ENCODE results near the gene GSTM4. TPM values are rescaled to one million over a fixed set of nuclear protein-coding genes. Genes with fewer than 3 reads are reported as not detected.
A peak's percentile ranks its signal among the peaks of the same experiment; 100 is the strongest.

GSTM4 gene
- total RNA-seq, 1 experiment from 2014 or later, result 5.8 TPM

DNA sequence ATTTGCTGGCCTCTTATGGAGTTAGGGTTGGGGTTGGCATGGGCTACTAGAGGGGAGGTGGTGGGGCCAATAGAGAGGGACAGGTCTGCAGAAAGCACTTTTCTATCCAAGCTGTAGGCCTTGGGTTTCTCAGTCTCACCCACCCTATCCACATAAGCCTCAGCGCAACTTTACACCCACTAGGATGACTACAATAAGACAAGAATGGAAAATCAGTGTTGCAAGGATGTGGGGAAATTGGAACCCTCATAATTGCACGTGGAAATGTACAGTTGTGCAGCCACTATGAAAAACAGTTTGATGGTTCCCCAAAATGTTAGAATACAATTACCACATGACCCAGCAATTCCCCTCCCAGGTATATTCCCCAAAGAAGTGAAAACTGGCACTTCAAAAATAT is 14.0 kb upstream of the GSTM4 start:
- DNase-seq (ENCODE audit: unreplicated experiment), result no peak
- peaks cover 4% of the 10 kb centered on the region for H3K36me3 Mint-ChIP-seq (ENCODE audit: insufficient read depth, unreplicated experiment)
- intact Hi-C loops (cut with micrococcal nuclease), result no loop called here
- H3K27me3 Mint-ChIP-seq (ENCODE audit: insufficient read depth, unreplicated experiment), result no peaks in the 10 kb centered on the region
- H3K9me3 Mint-ChIP-seq (ENCODE audit: unreplicated experiment), result no peaks in the 10 kb centered on the region
- POLR2A ChIA-PET, result interaction anchor here (1.3 to 4.2 kb wide), 3 partner anchors 93 to 132 kb away, joined by 3 to 31 read pairs (median 14); partner anchors contain the start of gene GNAI3
- H3K27ac Mint-ChIP-seq (ENCODE audit: low read depth, unreplicated experiment), result no peak overlapping the region
- no peak overlapping the region for H3K4me3 Mint-ChIP-seq (ENCODE audit: unreplicated experiment)
- TF ChIP-seq CTCF (IDR thresholded peaks at IDR 0.05; ENCODE audit: unreplicated experiment), result no peak
- no TSS peak for BruUV-seq (replicated peaks)
- no peaks in the 10 kb centered on the region for H3K4me1 Mint-ChIP-seq (ENCODE audit: insufficient read depth, unreplicated experiment)
- CTCF ChIA-PET, result interaction anchor here (0.7 to 17.2 kb wide), 12 partner anchors 8 to 365 kb away, joined by 3 to 459 read pairs (median 20); partner anchors contain the start of genes AHCYL1 and GSTM4

DNA sequence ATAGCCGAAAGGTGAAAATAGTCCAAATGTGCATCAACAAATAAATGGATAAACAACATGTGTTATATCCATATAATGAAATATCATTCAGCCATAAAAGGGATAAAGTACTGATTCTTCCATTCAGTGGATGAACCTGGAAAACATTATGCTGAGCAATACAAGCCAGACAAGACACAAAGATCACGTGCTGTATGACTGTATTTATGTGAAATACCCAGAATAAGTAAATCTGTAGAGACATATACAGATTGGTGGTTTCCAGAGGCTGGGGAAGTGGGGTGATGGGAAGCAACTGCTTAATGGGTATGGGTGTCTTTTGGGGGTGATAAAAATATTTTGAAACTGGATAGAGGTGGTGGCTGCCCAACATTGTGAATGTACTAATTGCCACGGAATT is 13.3 kb upstream of the GSTM4 start:
- ChIA-PET CTCF (interaction anchor here (0.6 to 17.2 kb wide), 18 partner anchors 8 to 342 kb away, joined by 3 to 459 read pairs (median 4); partner anchors contain the start of gene AHCYL1), POLR2A (interaction anchor here (0.6 kb wide), 1 partner anchor 342 kb away, joined by 3 read pairs; the partner anchor contains the start of gene AHCYL1)
- intact Hi-C loops (cut with micrococcal nuclease), result loop anchor here (1.0 kb wide), 2 partner anchors 131 to 342 kb away; partner anchors contain the start of gene AHCYL1
- no TSS peak for BruUV-seq (replicated peaks)
- no peak for TF ChIP-seq CTCF (IDR thresholded peaks at IDR 0.05; ENCODE audit: unreplicated experiment)
- no peak for DNase-seq (ENCODE audit: unreplicated experiment)
- Mint-ChIP-seq H3K4me1 (ENCODE audit: insufficient read depth, unreplicated experiment) (no peaks in the 10 kb centered on the region), H3K27ac (ENCODE audit: low read depth, unreplicated experiment) (peak overlapping the region; percentile 76), H3K9me3 (ENCODE audit: unreplicated experiment) (no peaks in the 10 kb centered on the region), H3K36me3 (ENCODE audit: insufficient read depth, unreplicated experiment) (peaks cover 4% of the 10 kb centered on the region), H3K4me3 (ENCODE audit: unreplicated experiment) (no peak overlapping the region), H3K27me3 (ENCODE audit: insufficient read depth, unreplicated experiment) (no peaks in the 10 kb centered on the region)

GRCh38 chr1:109643385-109644230 is 12.3 kb upstream of the GSTM4 start:
- Mint-ChIP-seq H3K4me3 (ENCODE audit: unreplicated experiment) (no peak overlapping the region), H3K27ac (ENCODE audit: low read depth, unreplicated experiment) (no peak overlapping the region), H3K36me3 (ENCODE audit: insufficient read depth, unreplicated experiment) (peaks cover 4% of the 10 kb centered on the region), H3K9me3 (ENCODE audit: unreplicated experiment) (no peaks in the 10 kb centered on the region), H3K4me1 (ENCODE audit: insufficient read depth, unreplicated experiment) (no peaks in the 10 kb centered on the region), H3K27me3 (ENCODE audit: insufficient read depth, unreplicated experiment) (no peaks in the 10 kb centered on the region)
- DNase-seq (ENCODE audit: unreplicated experiment), result peak; percentile 80
- intact Hi-C loops (cut with micrococcal nuclease), result loop anchor here (1.0 kb wide), 2 partner anchors 130 to 341 kb away; partner anchors contain the start of gene AHCYL1
- POLR2A ChIA-PET, result interaction anchor here (1.7 kb wide), 1 partner anchor 97 kb away, joined by 3 read pairs; no protein-coding TSS in a partner anchor
- peak; percentile 85 for TF ChIP-seq CTCF (IDR thresholded peaks at IDR 0.05; ENCODE audit: unreplicated experiment)
- no TSS peak for BruUV-seq (replicated peaks)
- CTCF ChIA-PET, result interaction anchor here (0.6 to 17.2 kb wide), 26 partner anchors 8 to 341 kb away, joined by 3 to 459 read pairs (median 4); partner anchors contain the start of genes AHCYL1 and EPS8L3

GRCh38 chr1:109644670-109645069 is 11.2 kb upstream of the GSTM4 start:
- Mint-ChIP-seq H3K4me3 (ENCODE audit: unreplicated experiment) (no peak overlapping the region), H3K36me3 (ENCODE audit: insufficient read depth, unreplicated experiment) (peaks cover 3% of the 10 kb centered on the region), H3K4me1 (ENCODE audit: insufficient read depth, unreplicated experiment) (no peaks in the 10 kb centered on the region), H3K27ac (ENCODE audit: low read depth, unreplicated experiment) (no peak overlapping the region), H3K9me3 (ENCODE audit: unreplicated experiment) (no peaks in the 10 kb centered on the region), H3K27me3 (ENCODE audit: insufficient read depth, unreplicated experiment) (no peaks in the 10 kb centered on the region)
- ChIA-PET POLR2A (interaction anchor here (1.0 to 1.7 kb wide), 2 partner anchors 98 to 341 kb away, joined by 3 read pairs; no protein-coding TSS in a partner anchor), CTCF (interaction anchor here (0.6 to 17.2 kb wide), 6 partner anchors 11 to 340 kb away, joined by 3 to 459 read pairs (median 5); partner anchors contain the start of gene AHCYL1)
- DNase-seq (ENCODE audit: unreplicated experiment), result no peak
- no TSS peak for BruUV-seq (replicated peaks)
- intact Hi-C loops (cut with micrococcal nuclease), result no loop called here
- no peak for TF ChIP-seq CTCF (IDR thresholded peaks at IDR 0.05; ENCODE audit: unreplicated experiment)

All from MCF 10A (cell line).